Measurements from ENCODE around the gene SNX5.

SNX5 gene

DNA sequence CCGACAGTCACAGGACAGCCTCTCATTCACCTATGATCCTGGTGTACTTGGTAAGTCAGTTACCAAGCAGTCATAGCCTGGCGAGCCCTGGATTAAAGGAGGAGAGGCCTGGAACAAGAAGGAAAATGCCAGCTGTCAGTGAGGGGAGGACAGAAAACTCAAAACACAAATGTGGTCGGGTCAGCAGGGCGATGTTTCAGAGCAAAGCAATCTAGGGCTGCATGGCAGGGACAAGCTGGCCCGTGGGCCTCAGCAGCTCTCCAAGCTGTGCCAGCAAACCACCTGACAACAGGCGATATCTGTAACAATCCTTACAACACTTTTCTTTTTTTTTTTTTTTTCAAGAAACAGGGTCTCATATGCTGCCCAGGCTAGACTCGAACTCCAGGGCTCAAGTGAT, 40.5 kb upstream of the SNX5 start:
- TF ChIP-seq, protein P1, sequence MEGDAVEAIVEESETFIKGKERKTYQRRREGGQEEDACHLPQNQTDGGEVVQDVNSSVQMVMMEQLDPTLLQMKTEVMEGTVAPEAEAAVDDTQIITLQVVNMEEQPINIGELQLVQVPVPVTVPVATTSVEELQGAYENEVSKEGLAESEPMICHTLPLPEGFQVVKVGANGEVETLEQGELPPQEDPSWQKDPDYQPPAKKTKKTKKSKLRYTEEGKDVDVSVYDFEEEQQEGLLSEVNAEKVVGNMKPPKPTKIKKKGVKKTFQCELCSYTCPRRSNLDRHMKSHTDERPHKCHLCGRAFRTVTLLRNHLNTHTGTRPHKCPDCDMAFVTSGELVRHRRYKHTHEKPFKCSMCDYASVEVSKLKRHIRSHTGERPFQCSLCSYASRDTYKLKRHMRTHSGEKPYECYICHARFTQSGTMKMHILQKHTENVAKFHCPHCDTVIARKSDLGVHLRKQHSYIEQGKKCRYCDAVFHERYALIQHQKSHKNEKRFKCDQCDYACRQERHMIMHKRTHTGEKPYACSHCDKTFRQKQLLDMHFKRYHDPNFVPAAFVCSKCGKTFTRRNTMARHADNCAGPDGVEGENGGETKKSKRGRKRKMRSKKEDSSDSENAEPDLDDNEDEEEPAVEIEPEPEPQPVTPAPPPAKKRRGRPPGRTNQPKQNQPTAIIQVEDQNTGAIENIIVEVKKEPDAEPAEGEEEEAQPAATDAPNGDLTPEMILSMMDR (conservative IDR thresholded peaks at IDR 0.05): no peak
- H3K27ac ChIP-seq: peak overlapping the region; percentile 85

DNA sequence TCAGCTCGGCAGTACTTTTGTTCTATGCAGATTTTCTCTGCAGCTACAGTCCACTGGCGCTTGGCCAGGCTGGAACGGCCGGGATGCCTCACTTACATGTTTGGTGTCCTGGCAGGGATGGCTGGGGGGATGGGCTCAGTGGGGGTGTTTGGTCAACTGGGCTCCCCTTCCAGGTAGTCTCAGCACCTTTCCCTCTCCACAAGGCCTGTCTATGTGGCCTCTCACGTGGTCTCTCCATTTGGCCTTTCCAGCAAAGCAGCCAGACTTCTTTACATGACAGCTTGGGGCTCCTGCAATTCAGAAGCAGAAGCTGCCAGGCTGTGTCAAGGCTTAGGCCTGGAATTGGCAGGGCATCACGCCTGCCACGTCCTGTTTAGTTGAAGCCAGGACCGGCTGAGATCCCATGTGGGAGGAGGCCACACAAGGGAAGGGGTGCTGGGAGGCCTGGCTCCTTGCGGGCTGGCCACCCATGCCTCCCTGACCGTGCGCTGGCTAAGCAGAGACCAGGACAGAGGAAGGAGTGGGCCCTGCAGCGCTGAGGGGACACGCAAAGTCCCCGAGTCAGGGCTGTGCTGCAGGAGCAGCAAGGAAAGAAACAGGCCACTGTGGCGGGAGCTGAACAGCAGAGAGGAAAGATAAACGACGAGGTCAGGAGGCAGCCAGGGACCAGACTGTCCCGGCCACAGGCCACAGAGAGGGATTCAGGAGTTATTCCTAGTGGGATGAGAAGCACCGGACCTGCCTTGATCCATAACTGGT, 39.1 kb upstream of the SNX5 start:
- TF ChIP-seq, protein P1 (conservative IDR thresholded peaks at IDR 0.05): no peak

DNA sequence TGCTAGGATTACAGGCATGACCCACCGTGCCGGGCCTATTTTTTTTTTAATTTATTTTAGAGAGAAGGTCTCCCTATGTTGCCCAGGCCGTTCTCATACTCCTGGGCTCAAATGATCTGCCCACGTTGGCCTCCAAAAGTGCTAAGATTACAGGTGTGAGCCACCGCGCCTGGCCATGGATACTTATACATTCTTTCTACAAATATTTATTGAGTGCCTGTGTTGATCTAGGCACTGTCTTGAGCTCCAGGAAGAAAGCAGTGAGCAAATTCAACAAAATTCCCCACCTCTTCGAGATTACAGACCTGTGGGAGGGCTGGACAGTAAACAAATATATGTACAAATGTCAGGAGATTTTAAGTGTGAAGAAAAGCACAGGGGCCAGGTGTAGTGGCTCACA, 38.1 kb upstream of the SNX5 start:
- peak overlapping the region; percentile 85 for H3K27ac ChIP-seq
- TF ChIP-seq, protein P1 (conservative IDR thresholded peaks at IDR 0.05): no peak

More for the DNA sequence above, 39.1 kb upstream of the SNX5 start:
- H3K27ac ChIP-seq: peak overlapping the region; percentile 85

DNA sequence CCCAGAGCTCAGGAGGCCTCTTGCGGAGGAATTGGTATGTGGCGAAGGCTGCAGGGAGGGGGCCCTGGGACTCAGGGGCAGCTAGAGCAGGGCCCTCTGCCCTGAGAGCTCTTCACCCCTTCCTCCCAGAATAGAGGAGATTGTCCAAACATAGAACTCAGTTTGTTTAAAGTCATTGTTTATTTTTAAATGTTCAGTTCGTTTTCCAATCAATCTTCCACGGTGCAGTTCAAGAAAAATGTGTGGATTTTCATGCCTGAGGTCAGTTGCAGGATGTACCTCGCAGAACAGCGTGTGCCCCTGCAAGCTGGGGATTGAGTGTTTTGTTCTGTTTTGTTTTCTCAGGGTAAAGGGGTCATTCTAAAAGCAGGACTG, 37.4 kb upstream of the SNX5 start:
- peak overlapping the region; percentile 85 for H3K27ac ChIP-seq

DNA sequence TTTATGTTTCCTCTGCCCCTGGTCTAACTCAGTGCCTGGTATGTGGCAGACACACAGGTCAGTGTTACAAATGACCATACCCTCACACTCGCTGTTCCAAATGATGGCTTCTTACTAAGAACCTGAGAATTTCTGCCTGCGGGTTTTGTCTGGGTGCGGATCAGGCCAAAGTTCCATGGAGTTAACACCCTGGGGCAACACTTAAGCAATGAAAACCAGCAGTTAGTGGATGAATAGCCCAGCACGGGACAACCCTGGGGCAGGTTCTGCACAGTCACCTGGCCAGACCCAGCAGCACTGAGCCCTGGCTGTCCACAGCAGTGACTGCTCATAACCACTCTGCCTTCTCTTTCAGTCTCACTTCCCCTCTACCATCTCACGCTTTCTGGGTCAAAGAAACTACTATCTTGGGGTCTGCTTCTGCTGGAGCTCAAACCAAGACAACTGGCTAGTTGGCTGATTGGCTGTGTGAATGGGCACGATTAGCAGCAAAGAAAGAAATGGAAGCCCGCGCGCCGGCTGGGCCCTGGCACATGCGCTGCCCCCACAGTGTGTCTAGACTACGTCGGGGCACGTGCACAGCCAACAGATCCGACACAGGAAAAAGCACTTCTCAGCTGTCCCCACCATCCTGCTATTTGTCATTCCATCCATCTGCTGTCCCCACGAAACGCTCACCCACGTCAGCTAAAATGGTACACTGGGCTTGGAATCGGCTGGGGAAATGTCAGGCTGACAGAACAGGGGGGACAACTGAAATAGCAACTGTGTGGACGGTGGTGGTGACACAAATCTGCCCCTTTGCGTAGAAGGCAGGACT, 36.8 kb upstream of the SNX5 start:
- peak overlapping the region; percentile 85 for H3K27ac ChIP-seq
- TF ChIP-seq, protein P1 (conservative IDR thresholded peaks at IDR 0.05): no peak

More for the DNA sequence above, 37.4 kb upstream of the SNX5 start:
- TF ChIP-seq, protein P1 (conservative IDR thresholded peaks at IDR 0.05): no peak

DNA sequence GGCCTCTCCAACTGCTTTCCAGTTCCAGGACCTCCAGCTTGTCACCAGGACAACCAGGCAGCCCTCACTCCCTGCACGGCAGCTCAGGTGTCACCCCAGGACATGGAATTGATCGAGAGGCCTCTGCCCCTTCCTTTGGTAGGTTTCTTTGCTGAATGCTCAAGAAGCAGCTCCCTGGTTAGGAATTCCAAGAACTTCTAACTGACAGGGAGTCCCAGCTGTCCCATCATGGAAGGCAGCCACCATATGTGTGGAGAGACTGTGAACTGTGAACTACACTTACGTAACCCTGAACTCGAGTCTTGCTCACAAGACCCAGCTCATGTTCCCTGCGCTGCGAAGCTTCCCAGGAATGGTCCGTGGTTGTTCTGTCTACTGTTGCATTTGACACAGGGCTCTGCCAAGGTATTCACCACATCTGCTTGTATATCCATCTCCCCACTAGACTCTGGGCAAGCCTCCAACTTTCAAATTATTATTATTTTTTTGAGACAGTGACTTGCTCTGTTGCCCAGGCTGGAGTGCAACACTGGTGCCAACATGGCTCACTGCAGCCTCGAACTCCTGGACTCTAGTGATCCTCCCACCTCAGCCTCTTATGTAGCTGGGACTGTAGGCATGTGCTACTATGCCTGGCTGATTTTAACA, 35.9 kb upstream of the SNX5 start:
- TF ChIP-seq, protein P1 (conservative IDR thresholded peaks at IDR 0.05): no peak
- no peak overlapping the region for H3K27ac ChIP-seq

DNA sequence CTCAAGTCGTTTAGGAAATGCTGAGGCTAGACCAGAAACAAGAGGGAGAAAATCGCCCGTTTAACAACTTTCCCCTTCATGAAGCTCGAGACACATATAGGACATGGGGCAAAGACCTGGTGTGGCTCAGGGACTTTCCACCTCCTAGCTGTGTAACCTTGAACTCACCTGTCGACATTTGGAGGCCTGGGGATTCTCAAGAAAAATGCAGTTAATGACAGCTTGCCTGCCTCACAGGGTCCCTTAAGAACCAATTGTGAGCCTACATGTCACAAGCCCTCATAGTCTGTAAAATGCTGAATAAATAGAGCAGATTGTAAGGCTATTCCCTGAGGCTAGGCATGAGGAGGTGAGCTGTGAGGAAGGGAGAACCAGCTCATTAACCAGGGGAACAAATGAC, 35.3 kb upstream of the SNX5 start:
- TF ChIP-seq, protein P1 (conservative IDR thresholded peaks at IDR 0.05): no peak
- no peak overlapping the region for H3K27ac ChIP-seq
